GM12878 (cell line): Measurements from ENCODE around the gene DNMBP. TPM values are rescaled to one million over a fixed set of nuclear protein-coding genes. Genes with fewer than 3 reads are reported as not detected.

Experiments used
- BMI1 ChIP-seq: fragments of 450-650 bp; IDR thresholded peaks from 2 replicates; pipeline ENCODE4 v1.6.1; 2016; ENCODE audit warnings: mild to moderate bottlenecking, moderate library complexity, borderline replicate concordance
- CEBPZ ChIP-seq: fragments of 150-350 bp; IDR thresholded peaks from 2 replicates; pipeline ENCODE4 v1.6.1; 2016; ENCODE audit warnings: low read depth, low read length
- E2F8 ChIP-seq: fragments of 450-650 bp; IDR thresholded peaks from 2 replicates; pipeline ENCODE4 v1.6.1; 2018; ENCODE audit warnings: mild to moderate bottlenecking, low read depth, moderate library complexity; ENCODE audit not compliant: partially characterized antibody
- HSF1 ChIP-seq: fragments of 150-350 bp; IDR thresholded peaks from 2 replicates; pipeline ENCODE4 v1.6.1; 2014; ENCODE audit warnings: mild to moderate bottlenecking, low read depth, low read length
- IKZF2 ChIP-seq, 2 experiments: fragments of 450-650 bp; IDR thresholded peaks; 2 replicates each; pipeline ENCODE4 v1.6.1; 2017; ENCODE audit warnings: mild to moderate bottlenecking in 2 of 2, moderate library complexity in 2 of 2
- IRF4 ChIP-seq: IDR thresholded peaks from 2 replicates; pipeline ENCODE4 v1.6.1; 2011; ENCODE audit warnings: low read depth, low read length
- KLF5 ChIP-seq: fragments of 450-650 bp; IDR thresholded peaks from 2 replicates; pipeline ENCODE4 v1.6.1; 2014; ENCODE audit warnings: mild to moderate bottlenecking; ENCODE audit not compliant: partially characterized antibody
- LARP7 ChIP-seq: fragments of 450-650 bp; IDR thresholded peaks from 2 replicates; pipeline ENCODE4 v1.6.1; 2017; ENCODE audit warnings: mild to moderate bottlenecking
- MEF2A ChIP-seq: IDR thresholded peaks from 2 replicates; pipeline ENCODE4 v1.6.1; 2011; ENCODE audit warnings: low read depth, mild to moderate bottlenecking, low read length, moderate library complexity; ENCODE audit not compliant: insufficient read depth
- MYC ChIP-seq: IDR thresholded peaks from 2 replicates; pipeline ENCODE4 v1.6.1; 2011; ENCODE audit warnings: mild to moderate bottlenecking, low read length, moderate library complexity, inconsistent platforms; ENCODE audit not compliant: insufficient read depth, insufficient replicate concordance, insufficient read length, severe bottlenecking
- NFYB ChIP-seq: IDR thresholded peaks from 2 replicates; pipeline ENCODE4 v1.6.1; 2011; ENCODE audit warnings: low read depth, mild to moderate bottlenecking, low read length, improper control_type of control experiment, moderate library complexity; ENCODE audit not compliant: insufficient read depth
- SP1 ChIP-seq: IDR thresholded peaks from one replicate; pipeline ENCODE4 v1.6.1; 2011; ENCODE audit warnings: low read depth, low read length
- SREBF1 ChIP-seq: IDR thresholded peaks from 2 replicates; pipeline ENCODE4 v1.6.1; 2012; ENCODE audit warnings: mild to moderate bottlenecking, low read length
- SREBF2 ChIP-seq: IDR thresholded peaks from 2 replicates; pipeline ENCODE4 v1.6.1; 2012; ENCODE audit warnings: mild to moderate bottlenecking, low read length
- STAT1 ChIP-seq: fragments of 450-650 bp; conservative IDR thresholded peaks from 2 replicates; pipeline ENCODE4 v1.6.1; 2014; ENCODE audit warnings: antibody characterized with exemption, mild to moderate bottlenecking
- USF1 ChIP-seq: IDR thresholded peaks from 2 replicates; pipeline ENCODE4 v1.6.1; 2011; ENCODE audit warnings: borderline replicate concordance, low read depth, mild to moderate bottlenecking, moderate library complexity, mixed read lengths, low read length; ENCODE audit not compliant: insufficient read depth; ENCODE audit errors: extremely low read length
- ZNF274 ChIP-seq: IDR thresholded peaks from one replicate; pipeline ENCODE4 v1.8.0; 2011; ENCODE audit not compliant: insufficient read length, insufficient read depth
- ZNF592 ChIP-seq: fragments of 450-650 bp; IDR thresholded peaks from 2 replicates; pipeline ENCODE4 v1.6.1; 2017; ENCODE audit warnings: mild to moderate bottlenecking, moderate library complexity
- polyA plus RNA-seq, 11 experiments: library from polyadenylated mRNA; depleted of rRNA in 4 of 11; unstranded in 6 of 11; stranded (reverse) in 5 of 11; fragments of >200 nt; fragmentation: Nextera tagmentation in 4 of 11; fragmentation: Illumina TruSeq in 1 of 11; extraction: Ambion mirVana in 4 of 11; extraction: Trizol in 1 of 11; gene quantifications; 1 replicate in 1 of 11; 2 replicates in 10 of 11; pipeline versions ENCODE4 v1.2.1 to v1.2.3, GENCODE V29; 2011 to 2016; ENCODE audit warnings: inconsistent platforms in 2 of 11, missing spikeins in 2 of 11, low read depth in 1 of 11
- total RNA-seq, 4 experiments: library from RNA; depleted of rRNA in 3 of 4; stranded (reverse); fragments of >200 nt in 3 of 4; fragmentation: Illumina TruSeq in 1 of 4; extraction: Trizol in 1 of 4; gene quantifications; 2 replicates each; pipeline versions ENCODE4 v1.2.1 to v1.2.3, GENCODE V29; 2013 to 2021

Gene DNMBP
- total and polyA plus RNA-seq, 10 of the 15 experiments (the other 5 are each of a cell fraction or from before 2014, with no cell fraction given) = 7.1 to 45.0 (median 22.0) TPM

GRCh38 chr10:100046021-100046486 lies 36.3 kb upstream of the DNMBP start (continued):
- TF ChIP-seq ZNF592 = no peak
- TF ChIP-seq ZNF274 = no peak
- TF ChIP-seq KLF5 = no peak
- TF ChIP-seq SREBF2 = no peak
- no peak for TF ChIP-seq USF1
- 0 out of 2 replicates have a peak, but pooled peaks have one; percentile 9 for TF ChIP-seq MEF2A
- no peak for TF ChIP-seq IKZF2 (IDR thresholded peaks at IDR 0.05)
- TF ChIP-seq MYC = no peak
- TF ChIP-seq HSF1 = no peak
- no peak for TF ChIP-seq SREBF1
- no peak for TF ChIP-seq BMI1
- no peak for TF ChIP-seq NFYB
- TF ChIP-seq STAT1 = no peak
- TF ChIP-seq E2F8 = no peak
- no peak for TF ChIP-seq SP1
- no peak for TF ChIP-seq CEBPZ
- TF ChIP-seq LARP7 = no peak
- 0 out of 2 replicates have a peak, but pooled peaks have one; percentile 36 for TF ChIP-seq IRF4
